ENCODE data around the gene ZNF789. TPM values are rescaled to one million over a fixed set of nuclear protein-coding genes. Genes with fewer than 3 reads are reported as not detected.
A peak's percentile ranks its signal among the peaks of the same experiment; 100 is the strongest.

Gene ZNF789
- total and polyA plus RNA-seq, 2 of the 13 experiments (the other 11 are each of a cell fraction or from before 2014, with no cell fraction given): 19.8 to 25.1 TPM

GRCh38 chr7:99497766-99498545 is 25.3 kb downstream of the ZNF789 start:
- intact Hi-C loops (cut with micrococcal nuclease; ENCODE audit: unreplicated experiment) (no loop called here), in situ Hi-C loops (cut with HindIII; ENCODE audit: extremely low pct_ligation_motif_present, low pct_unique_long_range_greater_than_20kb) (no loop called here)
- ChIA-PET POLR2A (interaction anchor here (1.0 kb wide), 1 partner anchor 32 kb away, joined by 3 read pairs; no protein-coding TSS in a partner anchor), CTCF (ENCODE audit: low intra/inter-chr PET ratio, low total read pairs) (no interaction called here)
- no peak for ATAC-seq
- H2AFZ ChIP-seq (ENCODE audit: low read length): no peak overlapping the region
- TF ChIP-seq, protein P1, sequence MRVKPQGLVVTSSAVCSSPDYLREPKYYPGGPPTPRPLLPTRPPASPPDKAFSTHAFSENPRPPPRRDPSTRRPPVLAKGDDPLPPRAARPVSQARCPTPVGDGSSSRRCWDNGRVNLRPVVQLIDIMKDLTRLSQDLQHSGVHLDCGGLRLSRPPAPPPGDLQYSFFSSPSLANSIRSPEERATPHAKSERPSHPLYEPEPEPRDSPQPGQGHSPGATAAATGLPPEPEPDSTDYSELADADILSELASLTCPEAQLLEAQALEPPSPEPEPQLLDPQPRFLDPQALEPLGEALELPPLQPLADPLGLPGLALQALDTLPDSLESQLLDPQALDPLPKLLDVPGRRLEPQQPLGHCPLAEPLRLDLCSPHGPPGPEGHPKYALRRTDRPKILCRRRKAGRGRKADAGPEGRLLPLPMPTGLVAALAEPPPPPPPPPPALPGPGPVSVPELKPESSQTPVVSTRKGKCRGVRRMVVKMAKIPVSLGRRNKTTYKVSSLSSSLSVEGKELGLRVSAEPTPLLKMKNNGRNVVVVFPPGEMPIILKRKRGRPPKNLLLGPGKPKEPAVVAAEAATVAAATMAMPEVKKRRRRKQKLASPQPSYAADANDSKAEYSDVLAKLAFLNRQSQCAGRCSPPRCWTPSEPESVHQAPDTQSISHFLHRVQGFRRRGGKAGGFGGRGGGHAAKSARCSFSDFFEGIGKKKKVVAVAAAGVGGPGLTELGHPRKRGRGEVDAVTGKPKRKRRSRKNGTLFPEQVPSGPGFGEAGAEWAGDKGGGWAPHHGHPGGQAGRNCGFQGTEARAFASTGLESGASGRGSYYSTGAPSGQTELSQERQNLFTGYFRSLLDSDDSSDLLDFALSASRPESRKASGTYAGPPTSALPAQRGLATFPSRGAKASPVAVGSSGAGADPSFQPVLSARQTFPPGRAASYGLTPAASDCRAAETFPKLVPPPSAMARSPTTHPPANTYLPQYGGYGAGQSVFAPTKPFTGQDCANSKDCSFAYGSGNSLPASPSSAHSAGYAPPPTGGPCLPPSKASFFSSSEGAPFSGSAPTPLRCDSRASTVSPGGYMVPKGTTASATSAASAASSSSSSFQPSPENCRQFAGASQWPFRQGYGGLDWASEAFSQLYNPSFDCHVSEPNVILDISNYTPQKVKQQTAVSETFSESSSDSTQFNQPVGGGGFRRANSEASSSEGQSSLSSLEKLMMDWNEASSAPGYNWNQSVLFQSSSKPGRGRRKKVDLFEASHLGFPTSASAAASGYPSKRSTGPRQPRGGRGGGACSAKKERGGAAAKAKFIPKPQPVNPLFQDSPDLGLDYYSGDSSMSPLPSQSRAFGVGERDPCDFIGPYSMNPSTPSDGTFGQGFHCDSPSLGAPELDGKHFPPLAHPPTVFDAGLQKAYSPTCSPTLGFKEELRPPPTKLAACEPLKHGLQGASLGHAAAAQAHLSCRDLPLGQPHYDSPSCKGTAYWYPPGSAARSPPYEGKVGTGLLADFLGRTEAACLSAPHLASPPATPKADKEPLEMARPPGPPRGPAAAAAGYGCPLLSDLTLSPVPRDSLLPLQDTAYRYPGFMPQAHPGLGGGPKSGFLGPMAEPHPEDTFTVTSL (CRISPR knock-in tag; IDR thresholded peaks at IDR 0.05; ENCODE audit: borderline replicate concordance): no peak
- TF ChIP-seq SIN3A (IDR thresholded peaks at IDR 0.05; ENCODE audit: borderline replicate concordance, low read depth, low read length) (no peak), THYN1 (CRISPR knock-in tag; IDR thresholded peaks at IDR 0.05; ENCODE audit: borderline replicate concordance, low read depth) (no peak), HMGXB4 (CRISPR knock-in tag; IDR thresholded peaks at IDR 0.05; ENCODE audit: borderline replicate concordance in 1 of 2, low read depth in 1 of 2) (0 out of 4 replicates have a peak, but pooled peaks of 1 of the 2 experiments have one; percentile 28)
- H3K9ac ChIP-seq (ENCODE audit: insufficient read depth, low read depth, low read length): peak overlapping the region; percentile 85
- H3K9me3 ChIP-seq (ENCODE audit: low read length): no peaks in the 10 kb centered on the region
- no TSS peak for BruUV-seq (replicated peaks)
- H3K27me3 ChIP-seq (ENCODE audit: control insufficient read depth in 1 of 2, insufficient read depth in 2 of 2, low read length in 2 of 2): no peaks in the 10 kb centered on the region; a peak in 1 of 5 replicates
- peak overlapping the region; percentile 75 to 99 (median 98) for H3K4me3 ChIP-seq (replicated peaks in 1 of 3; ENCODE audit: insufficient read depth in 1 of 3, low read depth in 2 of 3, low read length in 3 of 3)
- 65% methylated on average over 6 of the region's 6 CpGs for WGBS (ENCODE audit: low lambda C conversion rate)
- peak overlapping the region; percentile 90 for H3K4me2 ChIP-seq (ENCODE audit: low read depth, low read length)
- H3K36me3 ChIP-seq (replicated peaks in 1 of 2; ENCODE audit: control insufficient read depth in 1 of 2, insufficient read depth in 2 of 2, low read length in 2 of 2): peaks cover 10 to 24% of the 10 kb centered on the region in 2 experiments
- peaks cover 17% of the 10 kb centered on the region for H3K4me1 ChIP-seq (ENCODE audit: insufficient read depth, low read length)
- H4K20me1 ChIP-seq (ENCODE audit: insufficient read depth, low read length): peaks cover 17% of the 10 kb centered on the region
- peaks cover 40% of the 10 kb centered on the region for H3K79me2 ChIP-seq (ENCODE audit: insufficient read depth, low read length)
- no peak overlapping the region for H3K27ac ChIP-seq (ENCODE audit: extremely low read length, insufficient read depth, low read length)
- no peak for FAIRE-seq
- no peak for DNase-seq (ENCODE audit: low spot score)

Measured in HepG2 (cell line).